RWPE2 (cell line): ENCODE data around the gene HEBP1.
A peak's percentile ranks its signal among the peaks of the same experiment; 100 is the strongest.

Experiments
- ATAC-seq: fragments of 200-7000 bp; cut with Tn5 transposase; 3 replicates; pipeline ENCODE4 v1.9.1; 2021; ENCODE audit warnings: low read depth
- DNase-seq: peaks from one replicate; pipeline ENCODE4 v3.0.0-alpha.2; 2020; ENCODE audit warnings: low spot score
- H3K27ac ChIP-seq: fragments of 450-650 bp; 2 replicates; pipeline ENCODE4 v1.5.1; 2017; ENCODE audit warnings: mild to moderate bottlenecking; ENCODE audit not compliant: poor library complexity, severe bottlenecking
- H3K27me3 ChIP-seq: fragments of 250-450 bp; sonication (Bioruptor Pico); 2 replicates; pipeline ENCODE4 v1.5.1; 2021; ENCODE audit warnings: mild to moderate bottlenecking, moderate library complexity; ENCODE audit not compliant: insufficient read depth, poor library complexity, severe bottlenecking
- H3K36me3 ChIP-seq: fragments of 250-450 bp; sonication (Bioruptor Pico); 2 replicates; pipeline ENCODE4 v1.5.1; 2020; ENCODE audit warnings: low read depth, mild to moderate bottlenecking, moderate library complexity
- H3K4me1 ChIP-seq: fragments of 250-450 bp; sonication (Bioruptor Pico); 2 replicates; pipeline ENCODE4 v1.5.1; 2021; ENCODE audit warnings: mild to moderate bottlenecking, moderate library complexity; ENCODE audit not compliant: insufficient read depth, poor library complexity, severe bottlenecking
- H3K4me3 ChIP-seq: fragments of 250-450 bp; sonication (Bioruptor Pico); 2 replicates; pipeline ENCODE4 v1.5.1; 2021; ENCODE audit warnings: mild to moderate bottlenecking, moderate library complexity; ENCODE audit not compliant: severe bottlenecking
- H3K9me3 ChIP-seq: fragments of 250-450 bp; sonication (Bioruptor Pico); 2 replicates; pipeline ENCODE4 v1.5.1; 2021; ENCODE audit warnings: mild to moderate bottlenecking, moderate library complexity; ENCODE audit not compliant: severe bottlenecking
- CTCF ChIP-seq: fragments of 450-650 bp; IDR thresholded peaks from one replicate; pipeline ENCODE4 v1.5.1; 2017; ENCODE audit warnings: mild to moderate bottlenecking, moderate library complexity; ENCODE audit not compliant: poor library complexity, severe bottlenecking

The HEBP1 gene

GRCh38 chr12:12975322-12976077 is 24.6 kb downstream of the HEBP1 start:
- Histone ChIP-seq H3K4me3 (no peak overlapping the region), H3K27ac (peak overlapping the region; percentile 63), H3K27me3 (no peaks in the 10 kb centered on the region), H3K36me3 (peaks cover 8% of the 10 kb centered on the region), H3K9me3 (no peaks in the 10 kb centered on the region), H3K4me1 (peaks cover 16% of the 10 kb centered on the region)
- TF ChIP-seq CTCF: no peak
- no peak for ATAC-seq
- no peak for DNase-seq

- no peaks in the 10 kb centered on the region for H3K27me3 ChIP-seq
- peaks cover 8% of the 10 kb centered on the region for H3K36me3 ChIP-seq
- no peaks in the 10 kb centered on the region for H3K9me3 ChIP-seq
- H3K4me3 ChIP-seq: no peak overlapping the region
- no peak for TF ChIP-seq CTCF
- ATAC-seq (no peak), DNase-seq (no peak)
- H3K27ac ChIP-seq: no peak overlapping the region
- peaks cover 4% of the 10 kb centered on the region for H3K4me1 ChIP-seq
Measured at GRCh38 chr12:12974211-12974610, 25.9 kb downstream of the HEBP1 start.

GRCh38 chr12:12973019-12973418 is 27.0 kb downstream of the HEBP1 start:
- ATAC-seq (no peak), DNase-seq (no peak)
- TF ChIP-seq CTCF: no peak
- H3K36me3 ChIP-seq: peaks cover 8% of the 10 kb centered on the region
- no peak overlapping the region for H3K4me3 ChIP-seq
- no peak overlapping the region for H3K27ac ChIP-seq
- H3K4me1 ChIP-seq: peaks cover 4% of the 10 kb centered on the region
- H3K27me3 ChIP-seq: no peaks in the 10 kb centered on the region
- H3K9me3 ChIP-seq: no peaks in the 10 kb centered on the region

GRCh38 chr12:12965836-12966235 is 34.2 kb downstream of the HEBP1 start:
- H3K27ac ChIP-seq: no peak overlapping the region
- H3K9me3 ChIP-seq: no peaks in the 10 kb centered on the region
- no peaks in the 10 kb centered on the region for H3K36me3 ChIP-seq
- no peak for TF ChIP-seq CTCF
- no peak for ATAC-seq
- no peak overlapping the region for H3K4me3 ChIP-seq
- H3K4me1 ChIP-seq: no peaks in the 10 kb centered on the region
- DNase-seq: no peak
- no peaks in the 10 kb centered on the region for H3K27me3 ChIP-seq

GRCh38 chr12:12964255-12964654 is 35.8 kb downstream of the HEBP1 start:
- Histone ChIP-seq H3K9me3 (no peaks in the 10 kb centered on the region), H3K27ac (no peak overlapping the region), H3K4me1 (no peaks in the 10 kb centered on the region), H3K27me3 (no peaks in the 10 kb centered on the region), H3K36me3 (no peaks in the 10 kb centered on the region), H3K4me3 (no peak overlapping the region)
- ATAC-seq (no peak), DNase-seq (no peak)
- TF ChIP-seq CTCF: no peak
